Left kidney (tissue), 2 donors: Measurements from ENCODE around the gene ADAP1. TPM values are rescaled to one million over a fixed set of nuclear protein-coding genes. Genes with fewer than 3 reads are reported as not detected.

ENCODE experiments used
- DNase-seq: peaks from one replicate; pipeline ENCODE4 v3.0.0-alpha.2; 2013
- polyA plus RNA-seq: library from polyadenylated mRNA; unstranded; fragments of 120-200 nt; gene quantifications from one replicate; pipeline ENCODE4 v1.2.1, GENCODE V29; 2013; ENCODE audit not compliant: insufficient read length

ADAP1 gene
- polyA plus RNA-seq, 1 donor: 11.0 TPM

DNA sequence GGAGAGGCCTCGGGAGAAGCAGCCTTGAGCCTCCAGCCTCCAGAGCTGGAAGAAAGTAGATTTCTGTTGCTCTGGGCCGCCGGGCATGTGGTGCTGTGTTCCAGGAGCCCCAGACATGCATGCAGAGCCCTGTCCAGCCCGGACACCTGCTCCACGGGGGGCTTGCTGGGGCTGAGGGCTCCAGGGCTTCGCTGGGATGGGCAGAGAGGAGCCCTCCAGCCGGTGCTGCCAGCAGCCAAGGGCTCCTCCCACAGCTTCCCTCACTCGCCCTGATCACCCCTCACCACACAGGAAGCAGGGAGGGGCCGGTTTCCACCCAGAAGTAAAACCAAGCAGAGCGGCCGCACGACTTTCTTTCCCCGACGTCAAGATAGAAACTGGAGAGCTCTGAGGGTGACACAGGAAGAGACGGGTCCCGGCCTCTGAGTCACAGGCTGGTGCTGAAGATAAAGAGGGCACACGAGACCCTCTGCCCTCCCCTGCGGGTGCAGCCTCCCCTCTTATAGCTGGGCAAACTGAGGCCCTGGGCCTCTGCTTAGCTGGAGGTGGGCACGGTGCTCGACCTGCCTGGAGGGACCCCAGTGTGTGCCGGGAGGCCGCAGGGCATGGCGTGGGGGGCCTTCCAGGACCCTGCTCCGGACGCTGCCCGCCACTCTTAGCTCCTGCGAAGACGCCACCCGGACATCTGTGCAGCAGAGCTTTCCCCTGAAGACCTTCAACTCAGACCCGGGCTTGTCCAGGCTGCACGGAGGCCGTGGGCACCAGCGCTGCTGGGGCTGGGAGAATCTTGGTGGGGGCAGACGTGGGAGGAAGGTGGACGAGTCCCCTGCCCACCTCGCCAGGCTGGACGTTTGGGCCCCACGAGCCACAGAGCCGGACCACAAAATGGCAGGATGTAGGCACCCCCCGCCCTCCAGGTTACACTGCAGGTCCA, 31.1 kb downstream of the ADAP1 start:
- peak; percentile 46 for DNase-seq

DNA sequence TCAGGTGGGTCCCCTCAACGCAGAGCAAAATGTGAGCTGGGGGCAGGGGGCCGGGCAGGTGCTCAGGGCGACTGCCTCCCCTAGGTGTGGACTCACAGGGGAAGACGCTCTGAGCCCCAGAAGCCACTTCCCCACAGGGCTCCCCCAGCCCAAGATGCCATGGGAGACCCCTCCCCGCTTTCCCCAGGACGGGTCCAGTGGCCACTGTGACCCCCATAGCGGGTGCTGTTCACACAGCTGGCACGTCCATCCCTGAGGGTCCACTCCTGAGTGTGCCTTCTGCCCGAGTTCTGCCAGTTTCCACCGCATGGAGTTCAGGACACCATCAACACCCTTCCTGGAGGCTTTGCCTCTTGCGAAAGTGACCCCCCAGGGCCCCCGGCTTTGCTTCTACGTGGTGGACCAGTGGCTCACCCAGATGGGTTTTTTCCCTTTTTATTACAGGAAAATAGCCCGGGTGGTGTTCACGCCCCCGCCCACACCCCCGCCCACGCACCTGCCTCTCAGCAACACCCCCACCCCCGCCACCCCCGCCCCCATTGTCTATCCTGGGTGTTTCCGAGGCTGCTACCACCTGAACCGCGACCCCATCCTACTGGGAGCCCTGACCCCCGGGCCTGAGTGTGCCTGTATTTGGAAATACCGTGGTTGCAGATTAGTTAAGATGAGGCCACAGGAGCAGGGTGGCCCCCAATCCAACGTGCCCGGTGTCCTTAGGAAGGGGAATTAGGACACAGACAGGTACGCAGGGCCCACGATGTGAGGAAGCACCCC, 32.0 kb downstream of the ADAP1 start:
- DNase-seq: no peak

DNA sequence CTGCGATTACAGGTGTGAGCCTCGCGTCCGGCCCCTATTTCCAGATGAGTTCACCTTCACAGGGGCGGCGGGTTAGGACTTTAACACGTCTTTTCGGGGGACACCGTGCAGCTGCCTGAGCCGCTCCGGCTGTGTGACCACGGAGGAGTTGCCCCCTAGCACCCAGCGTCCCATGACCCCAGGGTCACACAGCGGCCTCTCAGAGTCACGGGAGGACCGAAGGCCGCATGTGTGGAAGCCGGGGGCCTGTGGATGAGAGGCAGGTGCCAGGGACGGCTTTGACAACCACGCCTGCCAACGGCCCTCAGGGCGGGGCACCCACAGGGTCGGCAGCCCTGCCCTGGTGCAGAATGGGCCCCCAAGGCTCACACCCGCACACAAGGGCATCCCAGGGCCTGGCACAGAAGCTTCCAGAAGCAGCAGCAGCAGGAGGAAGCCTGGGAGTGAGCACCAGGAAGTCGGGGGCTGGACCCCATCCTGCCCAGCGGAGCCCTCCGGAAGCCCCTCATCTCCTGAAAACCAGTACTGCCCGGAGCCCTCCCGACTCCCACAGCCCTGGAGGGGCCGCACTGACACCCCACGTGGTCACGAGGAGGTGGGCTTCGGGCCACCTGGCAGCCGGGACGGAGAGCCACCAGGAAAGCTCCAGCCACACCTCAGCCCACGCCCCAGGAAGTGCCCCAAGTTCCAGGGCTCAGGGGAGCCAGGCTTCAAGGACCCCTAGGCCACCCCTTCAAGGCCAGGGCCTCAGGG, 32.7 kb downstream of the ADAP1 start:
- DNase-seq: no peak

DNA sequence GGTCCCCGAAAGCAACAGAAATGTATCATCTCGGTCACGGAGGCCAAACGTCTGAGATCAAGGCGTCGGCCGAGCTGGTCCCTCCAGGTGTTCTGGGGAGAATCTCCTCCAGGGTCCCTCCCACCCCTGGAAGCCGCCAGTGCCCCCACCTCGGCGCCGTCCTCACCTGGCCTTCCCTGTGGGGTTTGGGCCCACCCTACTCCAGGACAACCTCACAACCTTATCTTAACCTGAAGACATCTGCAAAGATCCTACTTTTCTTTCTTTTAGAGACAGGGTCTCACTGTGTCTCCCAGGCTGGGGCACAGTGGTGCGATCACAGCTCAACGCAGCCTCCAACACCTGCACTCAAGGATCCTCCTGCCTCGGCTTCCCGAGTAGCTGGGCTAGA, 33.4 kb downstream of the ADAP1 start:
- no peak for DNase-seq

DNA sequence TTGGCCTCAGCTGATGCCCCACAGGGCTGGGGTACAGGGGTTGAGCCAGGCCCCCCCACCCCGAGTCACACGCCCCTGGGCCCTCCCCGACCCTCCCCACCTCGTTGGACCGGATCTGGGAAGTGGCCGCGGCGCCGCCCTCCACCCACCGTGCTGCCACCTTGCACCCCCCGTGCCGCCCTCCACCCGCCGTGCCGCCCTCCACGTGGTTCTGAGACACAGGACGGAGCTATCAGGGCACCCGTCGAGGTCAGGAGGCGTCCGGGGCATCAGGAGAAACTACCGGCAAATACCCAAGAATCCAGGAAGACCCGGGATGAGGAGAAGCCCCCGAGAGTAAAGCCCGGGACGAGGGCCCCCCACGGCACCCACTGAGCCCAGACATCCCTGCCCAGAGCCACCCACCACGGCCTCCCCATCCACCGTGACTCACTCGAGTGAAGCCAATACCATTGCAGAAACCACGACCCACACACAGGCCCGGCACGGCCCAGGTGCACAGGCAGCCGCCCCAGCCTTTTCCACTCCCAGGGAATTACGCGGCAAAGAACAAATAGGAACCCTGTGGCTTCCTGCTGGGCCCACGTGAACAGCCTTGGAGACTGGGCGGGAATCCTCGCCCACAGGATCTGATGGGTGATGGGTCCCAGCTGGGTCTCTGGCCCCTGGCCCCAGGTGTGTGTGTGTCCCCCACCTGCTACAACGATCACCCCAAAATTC, 34.0 kb downstream of the ADAP1 start:
- no peak for DNase-seq

DNA sequence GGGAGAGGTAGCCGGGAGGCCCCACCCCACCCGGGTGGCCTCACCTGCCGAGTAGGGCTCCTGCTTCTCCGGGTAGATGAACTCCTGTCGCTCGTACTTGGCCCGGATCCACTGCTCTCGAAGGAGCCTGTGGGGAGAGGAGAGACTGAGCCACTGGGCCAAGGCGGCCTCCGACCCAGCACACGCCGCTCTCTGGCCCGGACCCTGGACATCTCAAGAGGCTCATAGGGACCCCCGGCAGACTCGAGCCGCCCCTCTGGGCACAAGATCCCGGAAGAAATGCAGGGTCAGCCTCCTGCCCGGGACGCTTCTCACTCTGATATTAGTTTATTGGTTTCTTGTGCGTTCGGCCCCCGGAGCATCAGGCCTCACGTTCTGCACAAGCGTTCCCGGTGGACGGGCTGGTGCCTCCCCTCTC, 34.5 kb downstream of the ADAP1 start:
- DNase-seq: no peak

DNA sequence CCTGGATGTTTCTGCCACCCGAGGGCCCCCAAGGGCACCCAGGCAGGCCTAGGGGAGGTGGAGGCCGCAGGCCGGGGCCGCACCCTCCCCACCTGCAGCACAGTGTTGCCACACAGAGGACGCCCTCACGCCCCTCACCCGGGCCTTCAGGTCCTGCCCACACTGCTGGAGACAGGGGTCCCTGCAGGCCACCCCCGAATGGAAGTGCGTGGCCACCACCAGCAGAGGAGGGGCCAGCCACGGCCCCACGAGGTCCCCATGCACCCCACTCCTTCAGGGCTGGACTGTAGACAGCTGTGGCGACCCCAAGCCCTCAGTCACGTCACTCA, 35.4 kb downstream of the ADAP1 start:
- no peak for DNase-seq

DNA sequence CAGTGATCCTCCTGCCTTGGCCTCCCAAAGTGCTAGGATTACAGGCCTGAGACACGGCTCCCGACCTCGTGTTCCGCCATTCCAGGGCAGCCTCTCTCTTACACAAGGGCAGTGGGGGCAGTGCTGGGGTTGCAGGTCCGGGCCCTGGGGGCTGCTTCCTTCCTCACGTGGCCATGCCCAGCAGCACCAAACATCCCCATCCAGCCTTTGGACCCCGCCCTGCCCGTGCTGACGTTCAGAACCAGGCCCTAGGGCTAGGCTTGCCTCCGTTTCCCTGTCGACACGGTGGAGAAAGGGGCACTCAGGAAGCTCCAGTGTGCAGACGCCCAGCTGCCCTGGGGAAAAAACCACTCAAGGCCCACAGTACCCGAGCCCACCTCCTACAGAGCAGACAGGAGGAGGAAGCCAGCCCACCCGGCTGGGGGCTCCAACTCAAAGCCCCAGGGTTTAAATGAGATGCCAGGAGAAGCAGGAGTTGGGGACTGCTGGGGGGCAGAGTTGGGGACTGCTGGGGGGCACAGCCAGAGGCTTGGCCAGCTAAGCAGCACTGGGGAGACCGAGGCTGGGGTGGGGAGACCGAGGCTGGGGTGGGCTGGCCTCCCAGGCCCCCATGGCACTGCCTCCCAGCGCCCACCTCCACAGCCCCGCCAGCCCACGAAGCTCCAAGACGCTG, 35.9 kb downstream of the ADAP1 start:
- DNase-seq: no peak

DNA sequence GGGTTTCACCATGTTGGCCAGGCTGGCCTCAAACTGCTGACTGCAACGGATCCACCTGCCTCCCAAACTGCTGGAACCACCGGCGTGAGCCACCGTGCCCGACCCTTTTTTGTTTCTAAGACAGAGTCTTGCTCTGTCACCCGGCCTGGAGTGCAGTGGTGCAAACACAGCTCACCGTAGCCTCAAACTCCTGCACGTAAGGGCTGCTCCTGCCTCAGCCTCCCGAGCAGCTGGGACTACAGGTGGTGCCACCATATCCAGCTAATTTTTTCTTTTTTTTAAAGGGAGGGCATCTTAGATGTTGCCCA, 36.4 kb downstream of the ADAP1 start:
- no peak for DNase-seq

DNA sequence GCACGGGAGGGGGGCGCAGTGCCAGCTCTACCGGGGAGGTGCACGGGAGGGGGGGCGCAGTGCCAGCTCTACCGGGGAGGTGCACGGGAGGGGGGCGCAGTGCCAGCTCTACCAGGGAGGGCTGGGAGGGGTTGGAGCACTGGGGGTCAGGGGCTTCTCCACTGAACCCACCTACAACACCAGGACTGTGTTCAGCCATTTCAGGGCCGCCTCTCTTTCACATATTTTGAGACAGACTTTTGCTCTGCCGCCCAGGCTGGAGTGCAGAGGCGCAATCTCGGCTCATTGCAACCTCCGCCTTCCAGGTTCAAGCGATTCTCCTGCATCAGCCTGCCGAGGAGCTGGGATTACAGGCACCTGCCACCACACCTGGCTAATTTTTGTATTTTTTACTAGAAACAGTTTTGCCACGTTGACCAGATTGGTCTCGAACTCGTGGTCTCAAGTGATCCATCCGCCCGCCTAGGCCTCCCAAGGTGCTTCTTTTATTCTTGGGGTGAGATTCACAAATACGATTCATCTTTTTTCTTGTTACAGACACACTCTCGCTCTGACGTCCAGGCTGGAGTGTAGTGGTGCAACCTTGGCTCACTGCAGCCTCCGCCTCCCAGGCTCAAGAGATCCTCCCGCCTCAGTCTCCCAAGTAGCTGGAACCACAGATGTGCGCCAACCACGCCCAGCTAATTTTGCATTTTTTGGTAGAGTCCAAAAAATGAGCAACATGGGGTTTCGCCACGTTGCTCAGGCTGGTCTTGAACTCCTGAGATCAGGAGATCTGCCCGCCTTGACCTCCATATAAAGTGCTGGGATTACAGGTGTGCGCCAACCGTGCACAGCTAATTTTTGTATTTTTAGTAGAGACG, 37.0 kb downstream of the ADAP1 start:
- DNase-seq: no peak

DNA sequence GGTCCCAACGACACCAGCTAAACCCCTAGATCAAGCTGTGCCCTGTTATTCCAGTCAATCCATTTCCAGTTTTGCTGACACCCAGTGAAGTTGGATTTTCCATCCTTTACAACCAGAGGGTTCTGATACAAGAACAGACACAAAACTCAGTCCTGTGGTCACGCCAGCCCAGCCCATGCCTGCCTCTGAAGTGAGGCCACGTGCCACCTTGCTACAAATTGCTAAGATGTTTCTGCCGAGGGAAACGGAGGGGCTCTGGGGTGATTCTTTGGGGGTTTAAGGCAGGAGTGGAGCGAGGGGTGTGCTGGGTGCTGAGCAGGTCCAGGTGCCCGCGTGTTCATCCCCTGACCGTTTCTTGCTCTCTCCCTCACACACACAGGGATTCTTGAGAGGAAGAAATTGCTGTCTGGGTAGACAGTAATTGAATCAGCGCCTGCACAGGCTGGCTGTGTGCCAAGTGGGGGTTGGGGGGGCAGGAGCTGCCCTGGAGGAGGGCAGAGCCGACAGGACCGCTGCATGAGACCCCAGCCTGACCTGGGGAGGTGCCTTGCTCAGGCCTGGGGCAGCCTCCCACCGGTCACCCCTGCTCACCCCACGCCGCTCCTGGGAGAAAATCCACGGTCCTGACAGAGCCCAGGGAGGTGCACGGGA, 38.1 kb downstream of the ADAP1 start:
- DNase-seq: no peak

DNA sequence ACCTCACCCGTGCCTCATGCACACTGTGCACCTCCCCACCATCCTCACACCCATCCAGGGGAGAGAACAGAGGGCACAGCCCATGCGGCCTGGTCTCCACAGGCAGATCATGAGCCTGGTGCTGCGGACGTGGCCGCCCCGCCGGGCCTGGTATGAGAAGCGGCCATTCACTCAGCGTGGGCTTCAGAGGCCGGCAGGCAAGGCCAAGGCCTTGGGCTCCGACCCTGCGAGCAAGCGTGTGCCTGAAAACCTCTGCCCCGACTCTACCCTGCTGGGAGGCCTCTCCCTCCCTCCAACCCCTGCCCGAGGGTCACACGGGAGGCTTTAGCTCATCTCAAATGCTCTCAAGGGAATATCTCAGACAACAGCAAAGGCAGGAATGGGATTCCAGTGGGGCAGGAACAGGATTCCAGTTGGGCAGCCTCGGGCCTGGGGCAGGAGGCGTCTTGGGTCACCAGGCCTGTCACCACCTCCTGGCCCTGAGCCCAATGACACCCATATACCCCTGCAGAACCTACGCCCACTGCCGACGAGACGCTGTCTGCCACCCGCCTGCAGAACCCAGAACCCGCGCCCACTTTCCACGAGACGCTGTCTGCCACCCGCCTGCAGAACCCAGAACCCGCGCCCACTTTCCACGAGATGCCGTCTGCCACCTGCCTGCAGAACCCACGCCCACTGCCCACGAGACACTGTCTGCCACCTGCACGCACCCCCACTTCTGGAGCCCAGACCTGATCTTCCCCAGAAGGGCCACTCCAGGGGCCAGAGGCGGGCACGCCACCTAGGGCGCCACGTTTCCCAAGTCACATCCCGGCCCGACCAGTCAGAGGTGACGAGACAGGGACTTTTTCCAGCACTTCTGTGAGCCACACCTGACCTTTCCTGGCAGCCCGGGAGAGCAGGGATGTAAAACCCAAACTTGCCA, 38.9 kb downstream of the ADAP1 start:
- no peak for DNase-seq

DNA sequence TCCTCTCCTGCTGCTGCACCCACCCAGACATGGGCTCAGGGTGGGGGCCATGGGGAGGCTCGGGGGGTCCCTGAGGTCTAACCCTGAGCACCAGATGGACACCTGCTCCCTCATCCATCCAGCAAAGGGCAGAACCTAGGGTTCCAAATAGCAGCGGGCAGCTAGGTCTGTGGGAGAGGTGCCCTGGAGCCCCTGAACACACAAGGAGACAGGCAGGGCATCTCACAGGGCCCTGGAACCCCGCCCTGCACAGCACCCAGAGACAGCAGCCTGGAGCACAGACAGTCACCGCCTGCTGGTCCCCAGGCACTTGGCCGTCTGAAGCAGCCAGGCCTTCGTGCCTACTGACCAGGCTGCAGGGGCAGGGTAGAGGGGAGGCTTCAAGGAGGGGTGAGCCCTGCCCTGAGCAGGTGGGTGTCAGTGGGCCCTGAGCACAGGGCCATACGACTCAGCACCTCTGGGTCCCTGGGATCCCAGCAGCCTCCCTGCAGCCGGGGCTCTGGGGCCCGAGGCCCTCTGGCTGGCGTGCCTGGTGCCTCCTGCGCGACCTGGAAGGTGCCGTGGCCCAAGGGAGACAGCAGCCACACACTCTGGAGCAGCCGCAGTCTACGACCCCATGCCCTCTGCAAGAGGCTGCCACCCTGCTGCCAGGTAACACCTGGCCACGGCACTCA, 39.8 kb downstream of the ADAP1 start:
- no peak for DNase-seq

DNA sequence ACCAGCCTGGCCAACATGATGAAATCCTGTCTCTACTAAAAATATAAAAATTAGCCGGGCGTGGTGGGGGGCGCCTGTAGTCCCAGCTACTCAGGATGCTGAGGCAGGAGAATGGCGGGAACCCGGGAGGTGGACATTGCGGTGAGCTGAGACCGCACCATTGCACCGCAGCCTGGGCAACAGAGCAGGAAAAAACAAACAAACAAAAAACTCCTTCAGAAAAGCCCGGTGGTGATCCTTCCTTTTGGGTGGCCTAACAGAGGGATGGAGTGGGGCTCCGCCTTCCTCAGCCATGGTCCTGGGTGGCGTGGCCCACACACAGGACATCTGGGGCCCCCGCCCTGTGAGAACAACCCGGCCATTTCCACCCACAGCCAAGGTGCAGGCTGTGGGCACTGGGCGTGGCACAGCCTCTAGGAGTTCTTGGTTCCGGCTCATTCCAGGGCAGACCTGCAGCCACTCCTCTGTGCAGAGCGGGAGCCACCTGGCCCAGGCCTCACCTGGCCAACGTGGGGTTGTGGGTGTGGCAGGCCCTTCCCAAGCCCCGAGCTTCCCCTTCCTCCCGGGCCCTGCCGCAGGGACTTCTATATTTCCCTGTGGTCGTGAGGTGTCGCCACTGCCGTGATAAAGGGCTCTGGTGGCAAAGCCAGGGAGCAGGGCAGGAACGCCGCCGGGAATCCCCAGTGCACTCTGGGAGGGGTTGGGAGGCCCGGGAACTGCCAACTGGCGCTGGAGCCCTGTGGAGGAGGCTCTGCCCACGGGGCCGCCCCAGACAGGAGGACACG, 40.6 kb downstream of the ADAP1 start:
- DNase-seq: no peak

DNA sequence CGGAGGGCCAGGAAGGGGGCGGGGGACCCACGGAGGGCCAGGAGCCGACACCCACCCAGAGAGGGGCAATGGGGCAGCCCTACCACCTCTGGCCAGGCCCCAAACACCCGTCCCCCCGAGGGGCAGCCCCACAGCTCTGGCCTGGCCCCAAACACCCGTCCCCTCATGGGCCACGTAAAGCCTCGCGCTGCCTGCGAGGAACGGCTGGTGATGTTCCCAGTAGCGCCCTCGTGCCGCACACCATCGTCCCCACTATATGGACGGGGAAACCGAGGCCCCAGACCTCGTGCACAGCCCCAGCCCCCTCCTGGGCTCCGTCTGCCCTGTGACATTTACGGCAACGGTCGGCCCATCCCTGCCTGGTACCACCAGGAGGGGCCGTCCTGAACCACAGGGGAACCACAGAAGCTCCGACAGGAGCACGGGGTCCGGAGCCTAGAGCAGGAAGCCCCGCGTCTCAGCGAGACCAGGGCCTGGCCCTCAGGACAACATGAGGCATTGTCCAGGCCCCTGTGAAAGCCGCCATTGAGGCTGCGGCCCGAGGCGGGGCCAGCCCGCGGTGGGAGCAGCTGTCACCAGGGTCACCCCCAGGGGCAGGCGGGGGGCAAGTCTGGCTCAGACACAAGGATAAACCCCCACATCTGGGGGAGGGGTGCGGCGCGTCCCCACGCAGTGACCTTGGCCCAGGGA, 42.5 kb downstream of the ADAP1 start:
- DNase-seq: no peak

DNA sequence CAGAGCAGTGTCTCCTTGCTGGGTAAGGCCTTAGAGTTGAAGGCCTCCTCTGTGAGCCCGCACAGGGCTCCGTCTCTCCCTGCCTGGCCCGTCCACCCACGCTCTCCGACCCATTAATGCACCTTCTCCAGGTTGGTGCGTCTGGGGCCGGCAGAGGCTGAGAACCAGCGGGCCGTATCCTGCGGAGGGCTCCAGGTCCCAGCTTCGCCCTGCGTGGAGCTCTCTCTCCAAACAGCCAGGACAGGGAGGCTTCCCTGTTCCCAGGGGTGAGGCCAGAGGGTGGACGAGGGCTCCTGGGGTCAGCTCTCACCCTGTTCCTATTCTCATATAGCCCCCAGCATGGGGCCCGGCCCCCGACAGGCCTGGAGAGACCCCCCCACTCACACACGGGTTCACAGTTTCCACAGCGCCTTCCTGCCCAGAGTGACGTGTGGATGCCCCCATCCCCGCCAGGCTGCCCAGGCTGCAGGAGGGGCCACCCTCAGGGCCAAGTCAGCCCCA, 43.5 kb downstream of the ADAP1 start:
- no peak for DNase-seq

DNA sequence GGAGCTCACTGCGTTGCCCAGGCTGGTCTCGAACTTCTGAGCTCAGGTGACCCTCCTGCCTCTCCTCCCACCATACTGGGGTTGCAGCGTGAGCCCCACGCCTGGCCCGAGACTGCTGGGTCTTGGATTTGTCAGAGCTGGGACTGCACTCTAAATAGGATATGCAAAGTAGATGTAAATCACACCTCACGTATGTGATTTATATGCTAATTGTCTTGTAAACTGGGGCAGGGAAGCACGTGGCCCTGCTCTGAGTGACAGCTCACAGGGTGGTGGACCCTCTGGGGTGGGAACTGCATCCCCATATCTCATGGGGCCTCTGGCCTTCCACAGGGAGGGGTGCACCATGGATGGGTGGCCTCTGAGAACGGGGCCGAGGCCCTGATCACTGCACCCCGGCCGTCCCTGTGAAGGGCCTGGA, 44.0 kb downstream of the ADAP1 start:
- no peak for DNase-seq
